ENCODE data around the gene AGFG1.
A peak's percentile ranks its signal among the peaks of the same experiment; 100 is the strongest.

Gene AGFG1

DNA sequence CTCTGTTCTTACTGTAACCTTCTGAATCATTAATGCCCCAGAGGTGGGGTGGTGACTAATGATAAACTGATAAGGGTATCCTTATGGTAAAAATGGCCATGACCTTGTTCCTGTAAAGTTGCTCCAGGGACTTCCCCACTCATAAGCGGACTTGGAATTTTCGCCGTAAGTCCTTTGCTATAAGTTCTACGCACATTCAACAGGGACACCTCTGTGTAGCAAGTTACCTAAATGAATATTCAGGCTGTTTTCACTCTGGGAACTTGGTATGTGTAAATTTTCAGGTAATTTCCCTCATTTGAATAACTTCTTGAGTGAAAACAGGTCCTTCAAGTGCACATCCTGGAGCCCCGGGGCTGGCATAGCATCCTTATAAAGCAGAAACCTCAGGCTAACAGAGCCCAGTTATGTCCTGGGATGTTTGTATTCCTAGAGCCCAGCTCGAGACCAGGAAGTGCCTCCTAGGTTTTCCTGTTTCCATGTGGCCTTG, 9.4 kb upstream of the AGFG1 start:
- no peak for DNase-seq

DNA sequence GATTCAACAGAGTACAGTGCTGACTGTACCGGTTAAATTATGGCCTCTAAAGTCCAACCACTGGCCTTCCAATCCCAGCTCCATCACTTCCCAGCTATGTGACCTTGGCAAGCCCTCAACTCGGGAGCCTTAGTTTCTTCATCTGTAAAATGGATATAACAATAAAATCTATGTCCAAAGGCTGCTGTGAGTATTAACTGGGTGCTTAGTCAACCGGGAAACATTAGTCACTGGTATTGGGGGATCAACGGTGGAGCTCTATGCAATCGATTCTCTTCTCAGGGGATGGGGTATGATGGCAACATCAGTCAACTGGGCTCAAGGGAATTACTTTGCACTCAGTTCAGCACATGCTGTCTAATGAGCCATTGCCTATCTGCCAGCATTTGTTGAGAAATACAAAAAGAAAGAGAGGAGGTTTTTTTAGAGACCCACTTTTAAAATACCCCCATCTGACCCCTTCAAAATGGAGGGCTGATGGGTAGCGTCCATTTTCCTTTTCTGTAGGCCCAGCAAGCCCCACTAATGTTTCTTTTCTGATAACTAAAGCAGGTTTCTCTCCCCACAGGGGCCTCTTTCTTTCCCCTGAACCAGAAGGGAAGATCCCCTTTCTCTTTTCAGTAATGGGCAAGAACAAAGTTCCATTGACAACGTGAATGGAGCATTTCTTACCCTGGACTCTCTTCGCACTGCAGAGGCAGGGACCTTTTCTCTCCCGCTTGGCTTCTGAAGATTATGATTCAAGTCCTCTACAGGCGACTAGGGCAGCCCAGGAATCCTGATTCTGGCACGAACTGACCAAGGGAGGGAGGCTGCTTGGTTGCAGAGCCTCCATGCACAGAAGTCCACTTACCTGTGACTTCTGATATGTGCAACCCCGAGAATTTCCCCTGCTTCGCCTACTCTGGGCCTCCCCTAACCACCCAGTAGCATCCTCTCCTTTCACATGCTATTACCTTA, 8.7 kb upstream of the AGFG1 start:
- DNase-seq: no peak

DNA sequence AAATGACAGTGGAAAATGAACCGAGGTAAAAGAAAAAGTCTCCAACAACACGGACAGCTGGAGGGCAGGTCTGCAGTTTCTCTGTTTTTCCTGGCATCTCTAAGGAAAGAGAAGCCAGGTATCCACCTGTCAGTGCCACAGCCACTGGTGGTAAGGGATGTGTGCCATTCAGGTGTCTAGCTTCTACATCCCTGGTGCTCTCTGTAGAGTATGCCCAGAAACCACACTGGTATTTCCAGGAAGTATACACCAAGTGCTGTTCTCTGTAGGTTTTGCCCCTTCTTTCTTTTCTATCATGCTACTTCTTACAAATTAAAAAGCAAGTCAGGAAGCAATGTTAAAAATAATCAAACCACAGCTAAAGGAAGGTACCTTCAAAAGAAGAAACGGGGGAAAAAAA, 7.6 kb upstream of the AGFG1 start:
- DNase-seq: no peak

DNA sequence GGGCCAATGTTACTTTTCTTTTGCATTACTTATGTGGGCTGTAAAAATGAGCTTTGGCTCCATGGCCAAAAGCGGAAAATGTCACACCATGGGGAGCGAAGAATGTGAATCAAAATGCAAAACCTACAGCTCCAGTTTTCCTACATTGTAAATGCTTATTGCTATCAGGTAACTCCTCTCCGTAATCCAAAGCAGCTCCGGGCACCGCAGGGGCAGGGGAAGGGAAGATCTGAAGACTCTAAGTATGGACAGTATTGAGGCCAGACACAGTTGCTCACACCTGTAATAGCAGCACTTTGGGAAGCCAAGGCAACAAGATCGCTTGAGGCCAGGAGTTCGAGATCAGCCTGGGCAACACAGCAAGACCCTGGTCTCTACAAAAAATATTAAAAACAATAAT, 7.1 kb upstream of the AGFG1 start:
- no peak for DNase-seq

DNA sequence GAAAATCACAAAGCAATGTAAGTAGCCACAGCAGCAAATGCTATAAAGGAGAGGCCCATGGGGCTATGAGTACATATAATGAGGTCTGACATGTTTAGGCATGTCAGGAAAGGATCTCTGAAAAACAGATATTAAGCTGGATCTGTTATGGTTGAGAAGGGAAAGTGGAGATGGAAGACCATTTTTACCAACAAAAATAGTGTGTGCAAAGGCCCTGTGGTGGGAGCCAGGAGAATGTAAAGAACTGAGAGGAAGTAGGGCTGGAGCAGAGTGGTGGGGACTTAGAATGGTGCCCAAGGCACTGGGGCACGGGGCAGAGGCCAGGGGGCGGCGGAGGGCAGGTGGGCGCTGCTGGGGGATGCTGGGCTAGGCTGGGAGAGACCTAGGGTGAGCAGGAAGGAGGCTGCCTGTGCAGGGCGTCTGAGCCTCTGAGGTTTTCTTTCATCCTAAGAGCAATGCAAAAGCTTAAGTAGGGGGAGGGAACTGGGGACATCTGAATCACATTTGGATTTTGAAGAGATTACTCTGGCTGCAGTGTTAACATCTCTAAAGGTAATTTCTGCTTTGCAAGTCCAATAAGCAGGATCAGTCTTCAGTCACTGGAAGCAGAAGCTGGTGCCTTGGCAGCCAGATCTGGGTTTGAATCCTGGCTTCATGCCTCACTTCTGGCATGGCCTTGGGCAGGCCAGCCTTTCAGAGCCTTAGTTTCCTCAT, 4.9 kb upstream of the AGFG1 start:
- no peak for DNase-seq

DNA sequence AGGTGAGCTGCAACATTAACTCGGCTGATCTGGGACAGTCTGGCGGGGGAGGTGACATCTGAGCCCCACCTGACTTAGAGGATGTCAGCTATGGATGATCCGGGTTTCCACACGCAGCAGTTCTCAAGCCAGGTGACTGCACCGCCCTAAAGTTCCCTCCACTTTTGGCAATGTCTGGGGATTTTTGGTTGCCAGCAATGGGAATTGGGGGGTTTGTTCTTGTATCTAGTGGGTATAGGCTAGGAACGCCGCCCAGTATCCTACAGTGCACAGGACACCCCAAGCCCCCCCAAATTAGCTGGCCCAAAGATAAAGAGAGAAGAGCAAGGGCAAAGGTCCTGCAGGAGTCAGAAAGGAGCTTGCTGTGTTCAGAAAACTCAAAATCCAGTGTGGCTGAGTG, 544 bp upstream of the AGFG1 start:
- DNase-seq: no peak

DNA sequence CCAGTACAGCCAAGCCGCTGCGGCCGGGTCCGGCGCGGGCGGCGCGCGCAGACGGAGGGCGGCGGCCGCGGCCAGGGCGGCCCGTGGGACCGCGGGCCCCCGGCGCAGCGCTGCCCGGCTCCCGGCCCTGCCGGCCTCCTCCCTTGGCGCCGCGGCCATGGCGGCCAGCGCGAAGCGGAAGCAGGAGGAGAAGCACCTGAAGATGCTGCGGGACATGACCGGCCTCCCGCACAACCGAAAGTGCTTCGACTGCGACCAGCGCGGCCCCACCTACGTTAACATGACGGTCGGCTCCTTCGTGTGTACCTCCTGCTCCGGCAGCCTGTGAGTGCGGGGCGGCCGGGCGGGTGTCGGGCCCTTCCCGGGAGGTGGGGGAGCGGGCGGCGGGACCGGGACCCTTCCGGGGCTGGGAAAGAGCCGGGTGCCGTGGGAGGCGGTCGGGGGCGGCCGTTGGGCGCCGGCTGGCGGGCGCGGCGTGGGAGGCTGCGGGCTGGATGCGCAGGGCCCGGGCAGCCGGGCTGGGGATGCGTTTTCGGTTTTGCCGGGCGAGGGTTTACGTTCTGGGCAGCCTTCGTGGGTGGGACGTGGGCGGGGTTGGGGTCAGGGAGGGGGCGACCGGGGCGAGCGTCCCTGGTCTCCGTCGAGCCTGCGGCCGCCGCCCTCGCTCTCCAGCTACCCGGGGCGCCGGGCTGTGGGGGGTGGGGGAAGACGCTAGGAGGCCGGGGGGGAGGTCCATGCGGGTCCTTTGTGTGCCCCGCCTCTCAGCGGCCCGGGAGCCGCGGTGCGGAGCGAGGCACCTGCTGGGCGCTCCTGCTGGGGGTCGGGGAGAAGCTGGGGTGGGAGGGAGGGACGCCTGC, 537 bp downstream of the AGFG1 start:
- no peak for DNase-seq

DNA sequence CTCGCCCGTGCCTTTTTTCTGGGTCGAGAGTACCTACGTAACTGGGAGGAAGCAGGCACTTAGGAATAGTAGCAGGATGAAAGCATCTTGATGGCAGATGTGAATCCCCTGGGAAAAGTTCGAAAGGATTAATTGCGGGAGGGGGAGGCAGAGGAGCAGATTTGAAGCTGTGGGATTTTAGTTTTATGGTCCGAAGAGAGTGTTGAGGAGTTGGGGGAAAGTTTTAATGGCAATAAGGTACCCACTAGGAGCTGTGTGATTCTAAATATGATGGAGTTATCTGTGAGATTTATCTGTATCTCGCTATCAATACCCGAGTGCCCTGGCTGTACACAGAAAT, 1.1 kb downstream of the AGFG1 start:
- DNase-seq: peak; percentile 24

DNA sequence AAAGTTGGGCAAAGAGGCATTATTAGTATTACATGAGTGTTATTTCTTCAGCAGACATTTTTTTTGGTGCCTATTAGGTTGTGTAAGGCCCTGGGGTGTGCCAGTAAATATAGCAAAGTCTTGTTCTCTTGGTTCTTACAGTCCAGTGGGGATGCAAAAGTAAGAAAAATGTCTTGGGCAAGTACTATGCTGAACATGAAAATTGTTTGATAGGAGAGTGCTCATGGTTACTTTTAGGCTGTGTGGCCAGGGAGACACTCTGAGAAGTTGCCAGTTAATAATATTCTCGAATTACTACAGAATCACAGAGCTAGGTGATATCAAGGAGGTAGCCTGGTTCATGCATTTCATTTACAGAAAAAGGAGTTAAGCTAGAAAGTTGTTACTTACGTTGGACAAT, 1.9 kb downstream of the AGFG1 start:
- no peak for DNase-seq

DNA sequence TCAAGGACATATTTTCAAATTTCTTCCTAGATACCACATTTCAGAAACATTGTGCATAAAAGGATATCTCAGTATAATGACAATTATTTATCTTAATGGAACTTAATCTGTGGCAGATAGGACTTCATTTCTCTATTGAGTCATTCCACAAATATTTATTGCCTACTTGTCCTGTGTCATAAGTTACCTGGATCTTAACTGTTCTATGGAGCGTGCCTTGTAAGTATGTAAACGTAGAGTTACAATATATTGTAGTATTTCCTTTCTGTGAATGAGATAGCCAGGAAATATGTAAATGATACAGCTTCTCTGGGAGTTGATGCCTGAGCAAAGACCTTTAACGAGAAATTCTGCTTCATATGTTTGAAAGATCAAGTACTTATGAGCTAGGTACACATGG, 2.5 kb downstream of the AGFG1 start:
- no peak for DNase-seq

DNA sequence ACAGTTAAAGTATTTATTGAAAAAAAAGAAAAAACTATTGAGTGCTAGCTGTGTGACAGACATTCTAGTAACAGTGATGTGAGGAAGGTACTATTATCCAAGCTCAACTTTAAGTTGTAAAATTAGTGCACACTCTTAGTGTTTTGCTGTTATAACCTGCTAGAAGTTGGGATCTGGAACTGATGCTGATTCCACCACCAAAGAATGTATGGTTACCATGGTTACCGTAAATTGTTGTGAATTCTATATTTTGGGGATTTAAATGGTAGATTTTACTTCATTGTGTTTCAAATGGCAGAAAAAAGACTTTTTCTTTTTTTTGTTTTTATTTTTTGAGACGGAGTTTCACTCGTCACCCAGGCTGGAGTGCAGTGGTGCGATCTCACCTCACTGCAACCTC, 5.3 kb downstream of the AGFG1 start:
- no peak for DNase-seq

DNA sequence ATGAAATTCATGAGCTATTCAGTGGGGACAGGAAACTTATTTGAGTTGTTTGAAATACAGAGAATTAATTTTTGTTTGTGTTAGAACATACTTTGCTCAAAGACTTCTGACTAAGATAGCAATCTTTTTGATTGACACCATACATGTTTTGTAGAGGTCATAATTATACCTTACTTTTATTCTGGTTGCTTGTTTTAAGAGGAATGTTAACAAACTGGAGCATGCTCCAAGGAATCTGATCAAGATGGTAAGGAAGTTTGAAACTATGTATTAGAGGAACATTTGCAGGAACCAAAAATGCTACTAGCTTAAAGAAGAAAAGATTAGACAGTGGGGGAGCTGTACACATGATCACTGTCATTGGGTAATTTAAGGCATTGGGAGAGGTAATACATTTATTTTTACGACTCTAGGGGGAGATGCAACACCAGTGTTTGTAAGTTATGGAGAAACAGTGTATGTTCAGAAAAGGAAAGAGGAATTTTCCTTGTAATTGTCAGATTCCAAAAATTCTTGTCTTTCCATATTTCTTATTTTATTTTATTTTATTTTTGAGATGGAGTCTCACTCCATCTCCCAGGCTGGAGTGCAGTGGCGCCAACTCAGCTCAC, 8.0 kb downstream of the AGFG1 start:
- no peak for DNase-seq

DNA sequence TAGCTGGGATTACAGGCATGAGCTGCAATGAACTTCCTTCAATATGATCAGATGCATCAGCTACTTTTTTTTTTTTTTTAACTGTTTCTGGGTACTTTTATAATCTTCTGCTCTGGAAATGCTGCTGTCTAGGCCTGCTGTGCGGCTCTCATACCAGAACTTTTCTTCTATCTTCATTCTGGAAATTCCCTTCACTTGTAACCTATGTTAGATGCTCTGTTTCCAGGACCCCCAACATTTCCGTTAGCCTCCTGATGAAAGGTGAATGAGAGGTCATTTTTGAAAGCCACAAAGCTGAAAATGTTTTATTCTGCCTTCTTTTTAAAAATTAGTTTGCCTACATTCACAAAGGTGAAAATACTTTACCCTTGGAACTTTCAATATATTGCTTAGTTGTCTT, 8.6 kb downstream of the AGFG1 start:
- DNase-seq: no peak

DNA sequence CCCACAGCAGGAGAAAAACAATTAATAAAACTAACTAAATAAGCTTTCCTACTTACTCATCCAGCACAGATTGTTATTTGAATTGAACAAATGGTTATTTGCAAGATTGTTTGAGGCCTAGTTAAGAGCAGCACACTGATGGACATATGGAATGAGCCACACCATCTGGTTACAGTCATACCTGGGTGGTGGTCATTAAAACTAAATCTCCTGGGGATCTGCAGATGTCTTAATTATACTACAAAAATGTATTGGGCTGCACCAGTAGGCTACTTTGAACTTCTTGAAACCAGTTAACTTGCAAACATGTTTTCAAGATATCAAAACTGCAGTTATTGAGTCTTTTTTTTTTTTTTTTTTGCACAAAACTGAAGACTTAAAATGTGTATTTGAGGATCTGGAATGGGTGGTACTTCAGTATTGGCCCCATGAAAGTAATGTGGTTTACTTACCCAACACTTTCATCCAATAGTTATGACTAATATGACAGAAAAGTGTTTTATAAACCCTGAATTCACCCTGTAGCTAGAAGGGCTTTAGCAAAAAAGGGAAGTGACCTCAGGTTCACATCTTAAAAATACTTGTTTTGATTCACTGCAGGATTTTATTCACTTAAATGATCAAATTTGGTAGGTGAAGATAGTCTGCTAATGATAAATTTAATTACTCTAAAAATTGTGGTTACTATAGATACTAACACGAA, 10.8 kb downstream of the AGFG1 start:
- DNase-seq: no peak

DNA sequence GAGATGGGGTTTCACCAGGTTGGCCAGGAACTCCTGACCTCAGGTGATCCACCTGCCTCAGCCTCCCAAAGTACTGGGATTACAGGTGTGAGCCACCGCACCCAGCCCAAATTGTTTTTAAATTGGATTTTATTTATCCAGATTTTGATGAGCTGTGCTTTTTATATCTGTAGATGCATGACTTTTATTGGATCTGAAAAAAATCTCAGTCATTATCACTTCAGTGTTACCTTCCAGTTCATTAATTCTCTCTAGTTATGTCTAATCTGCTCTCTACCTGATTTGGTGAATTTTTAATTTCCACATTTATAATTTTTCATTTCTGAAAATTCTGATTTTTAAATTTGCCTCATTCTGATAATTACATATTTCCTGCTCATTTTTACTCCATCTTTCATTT, 13.5 kb downstream of the AGFG1 start:
- no peak for DNase-seq

DNA sequence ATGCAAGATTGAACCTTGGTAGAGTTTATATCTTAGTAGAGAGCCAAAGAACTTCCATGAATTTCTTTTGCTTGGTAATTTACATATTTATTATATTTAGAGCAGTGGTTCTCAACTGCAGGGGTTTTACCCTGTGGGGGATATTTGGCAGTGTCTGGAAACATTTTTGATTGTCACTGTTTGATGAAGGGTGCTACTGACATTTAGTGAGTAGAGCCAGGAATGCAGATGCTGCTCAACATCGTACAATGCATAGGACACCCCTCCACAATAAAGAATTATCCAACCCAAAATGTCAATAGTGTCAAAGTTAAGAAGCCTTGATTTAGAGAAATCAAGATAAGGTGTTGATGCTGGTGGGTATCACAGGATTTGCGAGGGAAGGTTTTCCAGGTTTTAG, 14.7 kb downstream of the AGFG1 start:
- no peak for DNase-seq

DNA sequence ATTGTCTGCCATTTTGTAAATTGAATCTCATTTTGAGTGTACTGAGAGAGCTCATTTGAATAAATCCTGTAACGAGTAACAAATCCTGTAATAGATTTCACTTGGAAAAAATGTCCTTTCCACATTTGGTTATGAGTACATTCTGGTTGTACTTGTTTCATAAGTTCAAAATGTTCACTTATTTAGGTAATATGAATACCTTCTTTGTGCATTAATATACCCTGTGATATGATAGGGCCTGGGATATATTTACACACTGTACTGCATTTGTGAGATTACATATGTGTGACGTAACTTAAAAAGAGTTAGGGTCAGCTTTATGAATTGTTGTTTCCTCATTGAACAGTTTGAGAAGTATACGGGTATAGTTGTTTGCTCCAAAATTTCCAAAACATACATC, 16.1 kb downstream of the AGFG1 start:
- DNase-seq: no peak

DNA sequence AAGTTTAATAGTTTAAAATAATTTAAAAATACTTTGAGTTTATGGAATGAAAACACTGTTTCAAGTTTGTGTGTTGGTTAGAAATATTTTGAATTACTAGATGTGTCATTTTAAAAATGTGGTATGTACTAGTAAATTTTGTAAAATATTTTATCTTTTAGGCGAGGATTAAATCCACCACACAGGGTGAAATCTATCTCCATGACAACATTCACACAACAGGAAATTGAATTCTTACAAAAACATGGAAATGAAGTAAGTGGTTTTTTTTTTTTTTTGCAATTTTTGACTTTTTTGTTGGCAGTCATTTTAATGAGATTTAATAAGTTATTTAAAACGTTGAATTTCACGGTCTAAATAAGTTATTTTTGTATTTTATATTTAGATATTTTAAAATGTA, 19.4 kb downstream of the AGFG1 start:
- no peak for DNase-seq

DNA sequence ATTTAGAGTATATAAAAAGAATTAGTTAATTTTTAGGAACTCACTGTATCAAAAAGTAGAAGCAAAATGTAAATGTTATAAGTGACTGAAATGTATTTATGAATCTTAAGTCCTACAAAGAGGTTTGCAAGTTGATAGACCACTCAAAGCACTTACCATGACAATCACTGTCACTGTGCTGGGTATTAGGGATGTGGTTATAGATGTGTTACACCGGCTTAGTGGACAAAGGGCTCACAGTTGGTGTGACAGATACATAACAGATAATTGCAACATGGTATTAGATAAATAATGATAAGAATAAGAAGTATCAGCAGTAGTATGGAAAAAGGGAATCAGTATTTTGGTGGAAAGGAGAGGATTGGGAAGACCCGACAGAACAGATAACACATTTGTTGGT, 21.6 kb downstream of the AGFG1 start:
- DNase-seq: no peak

DNA sequence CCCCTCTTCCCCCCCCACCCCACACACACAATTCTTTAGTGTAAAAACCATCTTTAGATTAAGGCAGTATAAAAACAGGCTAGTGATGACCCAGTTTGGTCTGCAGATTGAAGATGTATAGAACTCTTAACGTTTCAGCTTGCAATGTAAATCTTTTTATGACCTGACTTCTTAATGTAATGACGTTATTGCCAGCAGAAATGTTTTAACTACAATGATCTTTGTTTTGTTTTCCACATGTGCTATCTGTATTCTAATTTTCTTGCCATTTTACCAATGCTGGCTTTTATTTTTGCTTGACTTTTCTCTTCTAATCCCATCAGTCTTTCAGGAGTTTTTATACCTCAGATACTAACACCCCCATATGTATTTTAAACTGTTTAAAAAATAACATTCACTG, 25.2 kb downstream of the AGFG1 start:
- no peak for DNase-seq

DNA sequence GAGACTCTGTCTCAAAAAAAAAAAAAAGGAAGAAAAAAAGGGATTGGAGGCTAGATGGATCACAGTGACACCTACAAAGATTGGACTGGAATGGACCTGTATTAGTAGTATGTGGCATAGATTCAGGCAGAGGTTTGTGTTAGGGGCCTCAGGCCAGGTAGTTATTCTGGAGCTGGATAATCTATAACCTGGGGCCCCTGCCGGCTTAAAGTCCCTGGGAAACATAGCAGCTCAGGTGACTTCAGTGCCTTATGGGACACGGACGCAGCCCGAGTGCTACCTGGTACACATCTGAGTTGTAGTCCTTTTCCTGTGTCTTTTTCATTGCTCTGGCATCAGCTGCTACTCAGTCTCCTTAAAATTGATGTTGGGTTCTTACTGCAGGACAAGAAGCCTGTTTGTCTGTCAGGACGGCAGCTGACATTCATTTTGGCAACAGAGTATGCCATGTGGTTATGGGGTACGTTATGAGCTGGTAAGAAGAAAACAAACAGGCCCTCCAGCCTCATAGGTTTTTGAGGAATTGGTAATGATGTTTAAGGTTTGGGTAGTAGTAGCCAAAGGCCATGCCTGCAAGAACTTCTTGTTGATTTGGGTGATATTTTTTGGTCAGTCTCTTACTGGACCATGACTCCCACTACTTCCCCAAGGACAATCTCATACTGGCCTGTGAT, 27.8 kb downstream of the AGFG1 start:
- no peak for DNase-seq

DNA sequence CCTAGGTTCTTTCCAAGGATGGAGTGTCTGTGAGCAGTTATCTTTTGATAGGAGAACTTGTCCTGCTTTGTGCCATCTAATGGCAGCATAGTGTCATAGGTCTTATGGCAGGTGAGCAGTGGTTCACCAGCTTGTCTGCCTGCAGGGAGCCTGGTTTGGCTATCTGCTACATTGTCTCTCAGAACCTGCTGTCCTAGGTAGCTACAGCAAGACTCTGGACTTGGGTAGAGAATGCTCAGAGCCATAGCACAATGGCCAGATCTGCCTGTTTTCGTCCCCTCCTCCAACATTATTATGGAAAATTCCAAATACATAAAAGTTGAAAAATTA, 28.3 kb downstream of the AGFG1 start:
- no peak for DNase-seq
